Lower lobe of right lung (tissue), 2 donors: Measurements from ENCODE around the gene SNCA. TPM values are rescaled to one million over a fixed set of nuclear protein-coding genes. Genes with fewer than 3 reads are reported as not detected.

Experiments
- ATAC-seq, 2 donors: fragments of 200-7000 bp; cut with Tn5 transposase; one replicate each; pipeline ENCODE4 v1.9.1; 2020 to 2022; ENCODE audit warnings: mild to moderate bottlenecking in 2 of 2, moderate library complexity in 2 of 2
- DNase-seq: peaks from one replicate; pipeline ENCODE4 v3.0.0-alpha.2; 2020
- H3K27ac ChIP-seq: fragments of 200-600 bp; one replicate; pipeline ENCODE4 v1.8.0; 2022
- H3K27me3 ChIP-seq: fragments of 200-600 bp; one replicate; pipeline ENCODE4 v1.8.0; 2022; ENCODE audit warnings: low read depth
- H3K36me3 ChIP-seq: fragments of 200-600 bp; one replicate; pipeline ENCODE4 v1.8.0; 2022; ENCODE audit warnings: mild to moderate bottlenecking
- H3K4me1 ChIP-seq: fragments of 200-600 bp; one replicate; pipeline ENCODE4 v1.8.0; 2022
- H3K4me3 ChIP-seq: fragments of 200-600 bp; one replicate; pipeline ENCODE4 v1.8.0; 2022; ENCODE audit warnings: mild to moderate bottlenecking
- H3K9me3 ChIP-seq: fragments of 200-600 bp; one replicate; pipeline ENCODE4 v1.8.0; 2022
- CTCF ChIP-seq: fragments of 200-600 bp; IDR thresholded peaks from one replicate; pipeline ENCODE4 v1.8.0; 2022; ENCODE audit warnings: antibody characterized with exemption, mild to moderate bottlenecking
- intact Hi-C: fragments of 100-400 bp; cut with DNase I; formaldehyde crosslinking; loops from one replicate; pipeline ENCODE4 v1.11.0; 2022
- total RNA-seq: library from RNA; stranded (reverse); fragmentation: NEBNext Ultra II Directional; extraction: Animal tissue kit (Norgen Biotek cat#: 25700); gene quantifications from one replicate; pipeline ENCODE4 v1.2.1, GENCODE V29; 2021
- donor health status: DM: no; HTN: yes; CAD: no; lungs with severe emphysema.

SNCA gene
- total RNA-seq, 1 donor from 2014 or later, result 7.8 TPM

- intact Hi-C loops, result no loop called here
- Histone ChIP-seq H3K27me3 (no peaks in the 10 kb centered on the region), H3K27ac (no peak overlapping the region), H3K4me3 (no peak overlapping the region), H3K9me3 (no peaks in the 10 kb centered on the region), H3K4me1 (no peaks in the 10 kb centered on the region), H3K36me3 (no peaks in the 10 kb centered on the region)
- no peak for TF ChIP-seq CTCF
- no peak for ATAC-seq
- DNase-seq, result no peak
Measured at GRCh38 chr4:89739311-89739988, 97.5 kb downstream of the SNCA start.

- H3K9me3 ChIP-seq, result no peaks in the 10 kb centered on the region
- ATAC-seq (no peak), DNase-seq (no peak)
- no peak for TF ChIP-seq CTCF
- H3K4me3 ChIP-seq, result no peak overlapping the region
- H3K27ac ChIP-seq, result no peak overlapping the region
- H3K27me3 ChIP-seq, result no peaks in the 10 kb centered on the region
- no peaks in the 10 kb centered on the region for H3K36me3 ChIP-seq
- H3K4me1 ChIP-seq, result no peaks in the 10 kb centered on the region
- intact Hi-C loops, result no loop called here
Measured at GRCh38 chr4:89737888-89738287, 99.1 kb downstream of the SNCA start.

- H3K9me3 ChIP-seq, result no peaks in the 10 kb centered on the region
- no peaks in the 10 kb centered on the region for H3K27me3 ChIP-seq
- H3K36me3 ChIP-seq, result no peaks in the 10 kb centered on the region
- intact Hi-C loops, result no loop called here
- no peaks in the 10 kb centered on the region for H3K4me1 ChIP-seq
- DNase-seq, result no peak
- no peak for TF ChIP-seq CTCF
- H3K4me3 ChIP-seq, result no peak overlapping the region
- no peak for ATAC-seq
- no peak overlapping the region for H3K27ac ChIP-seq
Measured at GRCh38 chr4:89733946-89734345, 103.0 kb downstream of the SNCA start.

GRCh38 chr4:89727238-89727637 is 109.7 kb downstream of the SNCA start:
- no peak for TF ChIP-seq CTCF
- DNase-seq, result no peak
- Histone ChIP-seq H3K9me3 (no peaks in the 10 kb centered on the region), H3K27me3 (no peaks in the 10 kb centered on the region), H3K4me3 (no peak overlapping the region), H3K4me1 (no peaks in the 10 kb centered on the region), H3K36me3 (no peaks in the 10 kb centered on the region), H3K27ac (no peak overlapping the region)
- no peak for ATAC-seq
- intact Hi-C loops, result no loop called here

GRCh38 chr4:89725268-89725667 is 111.7 kb downstream of the SNCA start:
- intact Hi-C loops, result no loop called here
- no peaks in the 10 kb centered on the region for H3K36me3 ChIP-seq
- no peaks in the 10 kb centered on the region for H3K27me3 ChIP-seq
- TF ChIP-seq CTCF, result no peak
- no peaks in the 10 kb centered on the region for H3K4me1 ChIP-seq
- no peak overlapping the region for H3K4me3 ChIP-seq
- H3K27ac ChIP-seq, result no peak overlapping the region
- no peaks in the 10 kb centered on the region for H3K9me3 ChIP-seq
- ATAC-seq (no peak), DNase-seq (no peak)
